Bone marrow (tissue), 2 donors: ENCODE measurements around the gene ZACN.
"Not testable (repeated sequence)": the region's sequence is repeated elsewhere in the genome, so short reads cannot be mapped to it uniquely, and the experiment has no call there.

Experiments
- DNase-seq, 2 donors: peaks; one replicate each; lab custom pipeline; 2025; lab: John Stamatoyannopoulos, UW

The ZACN gene

DNA sequence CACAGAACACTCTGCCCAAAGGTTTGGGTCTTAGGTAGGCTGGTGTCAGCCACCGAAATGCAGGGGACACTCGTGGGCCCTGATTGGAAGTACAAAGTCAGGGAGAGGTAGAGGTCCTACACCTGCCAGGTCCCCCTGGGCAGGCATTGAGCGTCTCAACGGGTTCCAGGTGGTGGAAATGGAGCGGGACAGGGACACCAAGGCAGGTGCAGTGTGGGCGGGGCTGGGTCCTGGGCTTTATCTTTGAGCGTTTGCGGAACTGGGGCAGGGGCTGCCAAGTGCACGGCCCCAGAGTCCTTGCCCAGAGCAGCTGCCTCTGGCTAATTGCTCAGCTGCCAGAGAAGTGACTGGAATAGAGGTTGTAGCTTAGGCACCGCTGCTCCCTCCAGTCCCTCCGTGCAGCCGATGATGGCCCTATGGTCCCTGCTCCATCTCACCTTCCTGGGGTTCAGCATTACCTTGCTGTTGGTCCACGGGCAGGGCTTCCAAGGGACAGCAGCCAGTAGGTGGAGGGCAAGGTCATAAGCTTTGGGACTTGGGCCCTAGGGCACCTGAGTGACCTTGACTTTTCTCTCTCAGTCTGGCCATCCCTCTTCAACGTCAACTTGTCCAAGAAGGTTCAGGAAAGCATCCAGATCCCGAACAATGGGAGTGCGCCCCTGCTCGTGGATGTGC is at the start of gene ZACN:
Gene ZACN, plus strand, starts transcription at position 323 of the 675 bp plus-strand sequence. Its CDS starts 83 bp downstream, at position 406.
- no peak for DNase-seq

GRCh38 chr17:76032073-76032779 is 46.8 kb upstream of the ZACN start:
- DNase-seq = no peak

DNA sequence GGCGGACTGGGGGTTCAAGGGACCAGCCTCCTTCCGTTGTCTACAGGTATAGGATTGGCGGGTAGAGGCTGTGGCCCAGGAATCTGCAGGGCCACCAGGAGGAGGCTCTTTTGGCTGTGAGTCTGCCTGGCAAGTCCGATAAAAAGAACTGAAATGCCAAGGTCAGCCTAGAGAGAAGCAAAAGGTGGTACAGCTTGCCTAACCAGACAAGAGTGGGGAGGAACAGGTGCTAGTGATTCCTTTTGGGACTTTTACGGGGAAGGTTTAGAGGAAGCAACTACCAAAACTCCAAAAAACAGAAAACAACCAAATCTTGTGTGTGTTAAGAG is 46.2 kb upstream of the ZACN start:
- no peak for DNase-seq

- DNase-seq = no peak
Observed at GRCh38 chr17:76033139-76033538, 45.8 kb upstream of the ZACN start.

GRCh38 chr17:76034428-76035350 is 44.3 kb upstream of the ZACN start:
- DNase-seq = no peak

DNA sequence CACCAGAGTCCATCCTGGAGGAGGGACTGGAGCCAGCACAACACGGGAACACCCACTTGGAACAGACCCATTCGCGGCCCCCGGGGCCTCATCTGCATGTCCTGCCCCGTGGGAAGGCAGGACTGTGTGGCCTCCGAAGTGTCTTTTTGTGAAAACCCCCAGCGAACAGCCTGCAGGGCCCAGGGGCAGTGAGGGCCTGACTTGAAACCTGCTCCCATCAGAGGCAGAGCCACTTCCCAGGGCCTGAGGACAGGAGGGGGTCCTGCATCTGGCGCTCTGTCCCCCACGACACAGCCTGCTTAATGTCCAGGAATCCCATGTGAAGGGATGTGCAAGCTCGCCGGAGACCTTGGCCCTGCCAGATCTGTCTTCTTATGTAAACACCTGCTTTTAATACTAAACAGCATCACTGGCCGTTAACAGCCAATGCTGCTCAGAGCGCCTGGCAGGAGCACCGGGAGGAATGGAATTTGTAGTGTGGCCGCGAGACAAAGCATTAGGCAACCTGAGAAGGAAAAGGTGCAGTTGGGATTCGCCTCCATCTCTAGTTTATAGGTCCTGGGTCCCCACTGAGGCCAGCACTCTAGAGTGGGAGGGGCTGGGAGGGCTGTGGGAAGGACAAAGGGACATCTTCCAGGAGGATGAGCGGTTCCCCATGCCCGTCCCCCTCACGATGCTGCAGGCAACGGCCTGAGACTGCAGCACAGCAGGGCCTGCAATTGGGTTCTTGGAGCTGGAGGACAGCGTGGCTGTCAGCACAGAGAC is 42.3 kb upstream of the ZACN start:
- DNase-seq = no peak

GRCh38 chr17:76038050-76038449 is 40.9 kb upstream of the ZACN start:
- DNase-seq = no peak

GRCh38 chr17:76039121-76039520 is 39.9 kb upstream of the ZACN start:
- DNase-seq = no peak

DNA sequence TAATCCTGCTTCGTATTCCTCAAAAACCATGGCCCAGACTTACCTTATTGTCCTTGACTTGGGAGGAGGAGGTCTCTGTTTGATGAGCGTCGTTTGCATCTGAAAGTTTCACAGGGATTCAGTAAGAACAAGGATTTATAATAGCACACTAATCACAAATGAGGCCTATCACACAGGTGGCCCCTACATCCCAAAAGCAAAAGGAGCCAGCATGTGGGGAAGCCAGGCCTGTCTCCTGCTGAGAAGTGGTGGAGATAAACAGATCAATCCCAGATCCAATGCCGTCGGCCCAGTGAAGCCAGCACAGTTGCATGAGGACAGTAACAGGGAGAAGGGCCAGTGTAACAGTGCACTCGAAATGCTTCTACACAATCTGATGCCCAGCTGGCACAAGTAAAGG is 38.6 kb upstream of the ZACN start:
- DNase-seq = no peak

GRCh38 chr17:76042868-76043267 is 36.1 kb upstream of the ZACN start:
- DNase-seq = not testable (repeated sequence)

GRCh38 chr17:76044475-76045007 is 34.4 kb upstream of the ZACN start:
- DNase-seq = not testable (repeated sequence)

DNA sequence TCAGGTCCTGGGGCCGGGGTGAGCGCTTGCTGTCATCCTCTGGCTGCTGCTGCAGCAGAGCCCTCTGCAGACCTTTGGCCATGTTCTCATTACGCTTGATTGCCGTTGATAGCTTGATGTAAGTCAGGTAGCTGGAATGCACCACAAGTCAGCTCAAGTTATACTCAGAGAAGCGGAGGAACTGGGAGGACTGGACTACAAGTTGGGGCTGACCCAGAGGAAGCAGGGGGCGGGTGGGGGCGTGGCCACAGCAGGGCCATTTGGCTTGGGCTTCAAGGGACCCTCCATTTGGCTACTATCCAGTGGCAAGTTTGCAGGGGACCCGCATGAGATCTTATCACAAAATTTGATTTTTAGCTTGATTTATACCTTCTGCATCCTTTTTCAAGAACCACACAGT is 32.9 kb upstream of the ZACN start:
- DNase-seq = no peak

GRCh38 chr17:76048025-76048605 is 30.9 kb upstream of the ZACN start:
- DNase-seq = no peak

DNA sequence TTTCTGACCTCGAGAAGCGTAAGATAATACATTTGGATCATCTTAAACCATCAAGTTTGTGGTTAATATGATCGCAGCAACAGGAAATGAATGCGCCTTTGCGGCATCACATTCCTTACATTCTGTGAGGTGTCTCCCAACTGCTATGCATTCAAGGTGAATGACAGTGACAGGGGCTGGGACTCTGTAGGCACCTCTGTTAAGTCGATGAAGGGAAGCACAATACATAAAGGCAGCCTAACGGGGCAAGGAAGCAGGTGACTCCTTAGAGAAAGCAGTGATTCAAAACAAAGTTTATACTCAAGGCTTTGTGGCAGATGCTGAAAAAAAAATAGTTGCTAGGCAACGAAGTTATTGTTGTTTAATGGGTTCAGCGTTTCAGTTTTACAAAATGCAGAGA is 30.3 kb upstream of the ZACN start:
- no peak for DNase-seq

GRCh38 chr17:76049239-76049638 is 29.7 kb upstream of the ZACN start:
- no peak for DNase-seq

- no peak for DNase-seq
Observed at GRCh38 chr17:76049836-76050537, 29.0 kb upstream of the ZACN start.

DNA sequence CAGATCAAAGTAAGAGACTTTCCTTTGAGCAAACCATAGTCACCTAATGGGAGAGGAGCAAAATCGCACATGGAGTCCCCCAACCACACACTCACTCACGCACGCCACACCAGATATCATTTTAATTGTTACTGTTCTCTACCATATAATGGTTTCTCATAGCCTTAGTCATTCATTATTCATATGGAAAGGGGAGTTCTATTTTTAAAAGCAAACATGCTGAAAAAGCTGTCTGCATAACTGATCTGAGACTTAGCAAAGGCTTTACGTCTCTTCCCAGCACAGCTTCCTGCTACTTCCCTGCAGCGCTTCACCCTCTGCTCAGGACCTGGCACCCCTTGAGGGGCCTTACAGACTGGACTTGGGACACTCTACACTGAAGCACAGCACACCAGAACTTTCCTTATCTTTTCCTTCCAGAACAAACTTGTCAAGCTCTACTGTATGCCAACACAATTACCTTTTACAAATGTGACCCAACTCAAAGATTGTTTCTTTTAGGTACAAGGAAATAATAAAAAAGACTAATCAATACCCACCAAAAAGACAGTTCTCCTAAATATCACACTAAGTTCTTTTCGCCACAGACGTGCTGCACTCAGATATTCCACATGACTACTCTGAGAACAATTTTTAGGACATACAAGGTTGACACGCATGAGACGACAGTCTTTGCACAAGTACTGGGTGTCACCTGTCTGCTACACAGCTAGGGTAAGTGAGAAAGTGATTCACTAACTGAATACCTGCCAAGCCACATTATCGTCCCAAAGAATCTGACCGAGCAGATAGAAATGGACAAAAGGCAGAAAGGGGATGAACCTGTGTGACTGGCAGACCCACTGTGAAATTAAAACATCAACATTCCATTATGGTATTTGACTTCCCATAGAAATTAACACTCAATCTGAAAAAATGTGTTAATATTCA is 28.2 kb upstream of the ZACN start:
- no peak for DNase-seq

GRCh38 chr17:76051561-76051960 is 27.4 kb upstream of the ZACN start:
- no peak for DNase-seq

- no peak for DNase-seq
Observed at GRCh38 chr17:76053246-76054111, 25.5 kb upstream of the ZACN start.
